COR-L47 (cell line): ENCODE measurements around the gene EIF6.

ENCODE experiments used
- DNase-seq: peaks from one replicate; lab custom pipeline; 2025; lab: John Stamatoyannopoulos, UW

The EIF6 gene

DNA sequence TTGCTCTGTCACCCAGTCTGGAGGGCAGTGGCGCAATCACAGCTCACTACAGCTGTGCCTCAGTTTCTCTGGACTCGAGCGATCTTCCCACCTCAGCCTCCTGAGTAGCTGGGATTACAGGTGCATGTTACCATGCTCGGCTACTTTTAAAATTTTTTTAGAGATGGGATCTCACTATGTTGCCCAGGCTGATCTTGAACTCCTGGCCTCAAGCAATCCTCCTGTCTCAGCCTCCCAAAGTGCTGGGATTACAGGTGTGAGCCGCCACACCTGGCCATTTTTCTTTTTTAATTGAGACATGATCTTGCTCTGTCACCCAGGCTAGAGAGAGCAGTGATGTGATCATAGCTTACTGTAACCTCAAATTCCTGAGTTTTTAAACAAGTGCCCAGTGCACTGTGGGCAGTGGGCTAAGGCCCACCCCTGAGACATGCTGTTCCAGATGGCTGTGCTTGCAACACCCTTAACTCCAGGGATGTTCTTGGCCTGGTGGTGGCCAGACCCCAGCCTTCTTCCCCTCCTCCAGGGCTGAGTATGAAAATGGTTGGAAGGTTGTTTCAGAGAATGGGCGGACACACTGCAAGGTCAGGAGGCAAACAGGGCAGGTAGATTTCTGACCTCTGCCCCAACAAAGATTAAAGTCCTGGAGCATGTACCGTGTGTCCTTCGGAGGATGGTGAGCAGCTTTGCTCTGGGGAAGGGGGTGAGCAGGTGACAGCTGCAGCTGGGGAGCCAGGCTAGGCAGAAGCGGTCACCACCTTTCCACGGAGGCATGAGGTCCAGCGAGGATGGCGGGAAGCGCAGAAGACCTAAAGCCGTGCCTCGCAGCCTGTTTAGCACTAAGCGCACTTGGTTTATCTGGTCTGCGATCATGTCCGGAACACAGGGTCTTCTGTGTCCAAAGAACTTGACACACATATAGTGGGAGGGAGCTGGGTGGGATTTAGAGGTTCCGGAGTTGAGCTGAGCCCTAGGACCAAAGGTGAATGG, 9.0 kb upstream of the EIF6 start:
- DNase-seq = no peak

GRCh38 chr20:35292504-35293285, 8.1 kb upstream of the EIF6 start:
- DNase-seq = no peak

- no peak for DNase-seq
These were observed 7.3 kb upstream of the EIF6 start, which contains the start of gene FAM83C for GRCh38 chr20:35291654-35292503. FAM83C (minus strand) TSS chr20:35292425; CDS start chr20:35292304, 121 bp downstream.

DNA sequence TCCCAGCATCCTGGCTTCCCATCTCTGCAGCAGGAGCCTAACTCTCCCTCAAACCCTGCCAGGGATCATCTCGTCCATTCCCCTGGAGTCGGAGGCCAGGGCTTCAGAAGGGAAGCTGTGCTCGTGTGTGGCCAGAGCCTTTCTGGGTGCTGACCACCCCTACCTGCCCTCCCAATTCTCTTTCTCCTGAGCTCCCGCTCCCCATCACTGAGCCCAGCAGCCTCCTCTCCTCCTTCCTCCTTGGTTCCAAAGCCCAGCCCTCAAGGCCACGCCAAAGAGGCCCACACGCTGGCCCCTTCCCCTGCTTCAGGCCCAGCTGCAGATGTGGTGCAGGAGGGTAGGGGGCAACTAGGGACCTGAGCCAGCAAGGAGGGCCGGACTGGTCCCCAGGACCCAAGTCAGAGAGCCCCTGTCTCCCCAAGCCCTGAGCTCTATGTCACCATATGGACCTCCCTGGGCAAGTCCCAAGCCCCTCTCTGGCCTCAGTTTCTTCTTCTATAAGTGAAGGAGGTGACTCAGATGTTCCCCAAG, 6.4 kb upstream of the EIF6 start:
- DNase-seq = no peak

- DNase-seq = no peak
These were observed 5.8 kb upstream of the EIF6 start for GRCh38 chr20:35290186-35290886.

DNA sequence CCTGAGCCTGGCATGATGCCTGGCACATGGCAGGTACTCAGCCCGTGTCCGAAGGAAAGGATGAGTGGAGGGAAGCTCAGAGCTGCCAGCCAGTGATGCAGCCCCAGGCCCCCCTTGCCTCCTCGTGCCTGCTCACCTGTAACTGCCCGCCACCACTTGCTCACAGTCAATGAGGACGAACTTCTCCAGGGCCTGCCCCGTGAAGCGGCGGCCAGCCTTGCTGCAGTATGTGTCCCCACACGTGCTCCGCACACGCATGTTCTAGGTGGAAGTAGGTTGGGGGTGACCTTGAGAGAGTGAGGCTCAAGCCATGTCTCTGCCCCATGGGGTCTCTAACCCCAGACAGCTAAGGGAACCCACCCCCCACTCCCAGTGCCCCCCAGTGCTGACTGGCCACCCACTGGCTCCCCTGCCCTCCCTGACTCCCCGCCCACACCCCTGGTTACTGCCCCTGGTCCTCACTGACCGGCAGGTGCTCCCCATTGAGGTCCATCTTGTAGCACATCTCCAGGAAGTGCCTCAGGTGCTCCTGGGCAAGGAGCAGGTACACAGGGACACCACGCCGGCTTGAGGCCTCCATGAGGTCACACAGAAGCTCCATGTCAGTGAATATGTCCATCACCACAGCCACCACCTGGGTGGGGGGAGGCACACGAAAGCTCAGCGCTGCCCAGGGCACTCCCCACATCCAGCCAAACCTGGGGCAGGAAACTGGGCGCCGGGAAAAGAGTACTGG, 3.9 kb upstream of the EIF6 start:
- no peak for DNase-seq

- DNase-seq = no peak
These were observed 3.1 kb upstream of the EIF6 start for GRCh38 chr20:35287509-35288324.

DNA sequence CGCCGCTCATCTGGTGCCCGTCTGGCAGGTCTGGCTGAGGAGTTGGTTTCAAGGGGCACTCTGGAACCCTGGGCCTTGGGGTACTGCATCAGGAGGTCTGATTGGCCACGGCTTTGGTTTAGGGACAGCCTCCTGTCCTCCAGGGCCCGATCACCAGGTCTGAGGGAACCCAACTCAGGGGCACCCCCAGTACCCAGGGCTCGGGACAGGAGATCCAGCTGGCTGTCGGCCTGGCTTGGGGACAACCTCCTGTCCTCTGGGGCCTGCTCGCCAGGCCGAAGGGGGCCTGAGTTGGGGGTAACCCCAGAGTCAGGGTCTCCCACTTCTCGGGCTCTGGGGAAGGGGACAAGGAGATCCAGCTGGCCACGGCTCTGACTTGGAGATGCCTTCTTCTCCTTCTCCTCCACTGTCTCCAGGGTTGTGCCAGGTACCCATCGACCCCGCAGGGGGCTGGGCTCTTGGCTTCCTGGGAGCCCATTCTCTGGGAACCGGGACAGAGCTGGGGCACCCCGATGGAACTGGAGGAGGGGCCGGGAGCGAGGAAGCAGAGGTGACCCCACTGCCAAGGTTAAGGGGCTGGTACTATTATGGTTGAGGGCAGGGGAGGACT, 2.4 kb upstream of the EIF6 start:
- DNase-seq = no peak

DNA sequence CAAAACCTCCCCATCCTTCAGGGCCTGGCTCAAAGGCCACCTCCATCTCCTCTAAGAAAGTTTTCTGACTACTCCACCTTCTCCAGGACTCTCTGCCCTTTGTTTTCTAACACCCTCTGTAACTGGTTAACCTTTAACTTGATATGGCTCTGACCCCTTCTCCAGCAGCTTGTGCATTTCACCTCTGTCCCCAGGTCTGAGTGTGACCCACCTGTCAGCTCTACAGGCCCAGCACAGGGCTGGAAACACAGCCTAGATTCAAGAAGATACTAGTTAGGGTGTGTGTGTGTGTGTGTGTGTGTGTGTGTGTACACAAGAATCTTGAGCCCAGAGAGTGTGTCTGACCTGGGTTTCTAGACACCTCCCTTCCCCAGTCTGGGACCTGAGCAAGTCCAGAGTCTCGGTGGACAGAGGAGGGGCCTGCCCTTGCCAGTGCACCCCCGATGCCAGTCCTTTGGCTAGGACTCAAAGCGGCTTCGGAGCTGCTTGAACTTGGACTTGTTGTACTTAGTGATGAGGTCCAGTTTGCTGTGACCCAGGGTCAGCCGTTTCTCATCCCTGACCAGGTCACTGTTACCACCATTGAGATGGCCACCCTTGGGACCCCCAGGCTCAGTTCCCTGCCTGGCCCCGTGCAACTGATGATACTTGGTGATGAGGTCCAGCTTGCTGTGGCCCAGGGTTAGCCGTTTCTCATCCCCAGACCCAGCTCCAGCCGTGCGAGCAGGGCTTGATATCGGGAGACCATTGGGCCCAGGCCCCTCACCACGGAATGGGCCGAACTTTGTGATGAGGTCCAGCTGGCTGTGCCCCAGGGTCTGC, 1.7 kb upstream of the EIF6 start:
- DNase-seq = no peak

DNA sequence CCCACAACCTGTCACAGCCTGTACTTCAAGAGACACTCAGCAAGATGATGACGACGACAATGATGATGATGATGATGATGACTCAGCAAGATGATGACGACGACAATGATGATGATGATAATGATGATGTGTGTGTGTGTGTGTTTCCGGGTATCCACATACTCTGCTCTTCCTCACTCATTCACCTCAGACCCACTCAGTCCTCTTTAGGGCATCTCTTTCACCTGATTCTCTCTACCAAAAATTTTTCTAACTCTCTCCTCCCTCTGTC, 1.2 kb upstream of the EIF6 start:
- no peak for DNase-seq

GRCh38 chr20:35284992-35285805, 627 bp upstream of the EIF6 start:
- no peak for DNase-seq

DNA sequence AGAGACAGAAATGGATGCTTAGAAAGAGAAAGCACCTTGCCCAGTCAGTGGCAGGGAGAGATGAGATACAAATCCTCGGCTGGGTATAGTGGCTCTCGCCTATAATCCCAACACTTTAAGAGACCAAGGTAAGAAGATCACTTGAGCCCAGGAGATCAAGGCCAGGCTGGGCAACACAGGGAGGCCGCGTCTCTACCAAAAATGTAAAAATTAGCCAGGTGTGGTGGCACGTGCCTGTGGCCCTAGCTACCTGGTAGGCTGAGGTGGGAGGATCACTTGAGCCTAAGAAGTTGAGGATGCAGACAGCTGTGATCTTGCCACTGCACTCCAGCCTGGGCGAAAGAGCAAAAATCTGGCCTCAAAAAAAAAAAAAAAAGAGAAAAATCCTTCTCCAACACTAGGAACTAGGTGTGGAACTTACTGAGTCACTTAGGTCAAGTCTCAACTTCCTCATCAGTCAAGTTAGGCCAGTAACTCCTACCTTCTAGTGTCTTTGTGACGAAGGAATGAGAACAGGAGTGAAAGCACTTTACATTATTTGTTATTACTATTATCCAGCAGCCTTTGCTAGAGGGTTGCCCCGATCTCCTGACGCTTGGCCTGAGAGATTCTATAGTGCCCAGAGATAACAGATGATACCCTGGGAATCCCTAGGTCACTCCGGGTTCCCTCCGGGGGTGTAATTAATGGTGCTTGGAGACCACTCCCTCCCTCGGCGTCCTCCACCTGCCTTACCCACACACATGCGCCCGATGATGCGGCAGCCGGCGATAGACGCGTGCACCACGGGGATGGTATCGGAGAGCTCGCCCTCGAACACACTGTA, 918 bp downstream of the EIF6 start:
- DNase-seq = no peak

- no peak for DNase-seq
These were observed 3.0 kb downstream of the EIF6 start for GRCh38 chr20:35281506-35282101.

- no peak for DNase-seq
These were observed 4.0 kb downstream of the EIF6 start for GRCh38 chr20:35280523-35280922.

DNA sequence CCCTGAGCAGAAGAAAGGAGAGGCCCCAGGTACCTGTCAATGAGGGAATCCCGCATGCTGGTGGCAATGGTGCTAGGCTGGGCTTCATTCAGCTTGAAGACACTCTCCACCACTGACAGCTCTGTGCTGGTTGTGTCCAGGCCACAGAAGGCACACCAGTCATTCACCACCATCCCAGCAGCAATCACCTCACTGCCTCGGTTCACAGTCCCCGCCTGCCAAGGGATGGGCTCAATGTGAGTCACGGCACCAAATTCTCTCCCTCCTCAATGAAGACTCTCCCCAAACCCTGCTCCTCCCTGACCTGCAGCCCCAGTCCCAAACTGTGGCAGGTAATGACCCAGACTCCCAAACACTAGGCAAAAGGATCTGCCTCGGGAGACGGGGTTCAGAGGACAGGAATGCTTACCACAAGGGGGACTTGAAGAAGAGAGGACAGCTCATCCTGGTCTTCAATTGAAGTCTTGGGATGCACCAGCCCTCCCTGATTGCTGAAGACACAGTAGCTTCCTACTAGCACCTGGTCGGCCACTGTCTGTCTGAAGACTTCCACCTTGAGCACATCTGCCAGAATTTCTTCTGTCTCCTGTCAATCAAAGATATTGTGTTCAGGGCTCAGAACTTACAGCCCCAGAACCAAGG, 4.9 kb downstream of the EIF6 start:
- DNase-seq = no peak

DNA sequence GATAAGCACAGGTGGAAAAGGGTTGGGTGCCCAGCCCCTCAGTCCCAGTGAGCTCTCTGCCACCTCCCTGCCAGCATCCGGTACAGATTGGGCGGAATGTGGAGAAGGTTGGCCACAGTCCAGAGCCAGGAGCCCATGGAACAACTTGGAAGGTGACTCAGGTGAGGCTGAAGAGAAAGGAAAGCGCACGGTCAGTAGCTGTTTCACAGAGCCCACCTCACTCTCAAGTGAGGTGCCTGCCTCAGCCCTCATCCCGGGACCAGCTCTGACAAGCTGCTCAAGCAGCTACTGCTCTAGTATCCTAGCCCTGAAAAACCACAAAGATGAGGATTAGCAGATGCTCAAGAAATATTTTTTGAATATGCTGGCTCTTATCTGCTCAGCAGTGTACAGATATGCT, 5.5 kb downstream of the EIF6 start:
- DNase-seq = no peak
